CD4-positive, alpha-beta T cell treated with Interferon gamma for 1 hour (primary cell): Measurements from ENCODE around the gene TMEM161A.
"Not testable (repeated sequence)": the region's sequence is repeated elsewhere in the genome, so short reads cannot be mapped to it uniquely, and the experiment has no call there.

ENCODE experiments used
- DNase-seq: peaks from one replicate; pipeline ENCODE4 v3.0.0-alpha.2; 2020

Gene TMEM161A

DNA sequence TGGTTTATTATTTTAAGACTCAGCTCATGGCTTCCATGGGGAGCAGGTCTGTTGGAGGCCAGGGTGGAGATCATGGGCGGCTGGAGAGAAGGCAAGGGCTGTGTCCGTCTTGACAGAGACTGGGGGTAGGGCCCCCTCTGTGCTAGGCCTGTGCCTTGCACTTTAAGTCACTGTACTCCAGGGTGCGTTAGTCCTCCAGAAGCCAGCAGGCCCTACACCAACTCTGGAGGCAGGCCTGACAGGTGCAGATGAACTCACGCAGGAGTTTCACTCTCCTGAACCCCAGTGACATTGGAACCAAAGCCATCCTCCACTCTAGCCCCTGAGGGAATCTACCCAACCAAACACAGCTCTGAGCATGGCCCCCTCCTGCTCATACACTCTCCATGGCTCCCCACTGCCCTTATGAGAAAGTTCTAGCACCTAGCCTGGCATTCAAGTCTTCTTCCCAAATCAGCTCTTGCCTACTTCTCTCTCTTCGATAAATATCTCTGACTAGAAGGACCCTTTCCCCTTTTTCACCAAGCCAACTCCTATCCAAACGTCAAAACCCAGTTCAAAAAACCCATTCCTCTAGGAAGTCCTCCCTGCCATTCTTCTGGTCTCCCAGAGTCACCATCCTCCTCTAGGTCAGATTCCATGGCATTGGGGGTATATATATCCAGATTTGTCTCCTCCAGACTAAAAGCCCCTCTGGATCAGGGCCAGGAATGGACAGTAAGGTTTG is 16.7 kb upstream of the TMEM161A start:
- DNase-seq, result no peak

DNA sequence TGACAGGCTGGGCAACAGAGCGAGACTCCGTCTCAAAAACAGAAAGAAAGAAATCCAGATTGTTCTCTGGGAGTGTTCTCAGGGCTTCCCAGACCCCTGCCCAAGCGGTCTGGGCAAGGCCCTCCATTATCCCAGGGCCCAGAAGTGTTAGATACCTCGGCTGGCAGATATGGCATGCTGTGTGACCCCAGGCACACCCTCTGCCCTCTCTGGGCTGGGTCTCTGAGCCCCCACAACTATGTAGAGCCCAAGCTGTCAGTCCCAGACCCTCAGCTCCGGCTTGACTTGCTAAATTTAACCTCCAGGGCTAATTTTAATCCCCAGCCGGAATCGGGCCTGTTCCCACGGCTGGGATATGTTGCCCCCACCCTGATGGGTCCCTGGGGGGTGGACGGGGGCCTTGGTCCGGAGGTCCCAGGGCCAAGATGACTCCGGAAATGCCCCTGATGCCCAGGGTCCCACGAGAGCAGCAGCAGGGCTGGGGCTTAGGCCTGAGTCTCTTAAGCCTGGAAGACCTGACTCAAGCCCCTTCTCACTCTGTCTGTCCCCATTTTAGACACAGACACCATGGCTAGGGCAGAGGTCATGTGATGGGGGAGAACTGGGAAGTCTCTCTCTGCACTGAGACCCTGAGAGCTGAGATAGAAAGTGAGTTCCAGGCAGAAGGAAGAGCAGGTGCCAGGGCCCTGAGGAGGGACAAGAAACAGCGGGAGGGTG is 14.5 kb upstream of the TMEM161A start:
- DNase-seq, result no peak

DNA sequence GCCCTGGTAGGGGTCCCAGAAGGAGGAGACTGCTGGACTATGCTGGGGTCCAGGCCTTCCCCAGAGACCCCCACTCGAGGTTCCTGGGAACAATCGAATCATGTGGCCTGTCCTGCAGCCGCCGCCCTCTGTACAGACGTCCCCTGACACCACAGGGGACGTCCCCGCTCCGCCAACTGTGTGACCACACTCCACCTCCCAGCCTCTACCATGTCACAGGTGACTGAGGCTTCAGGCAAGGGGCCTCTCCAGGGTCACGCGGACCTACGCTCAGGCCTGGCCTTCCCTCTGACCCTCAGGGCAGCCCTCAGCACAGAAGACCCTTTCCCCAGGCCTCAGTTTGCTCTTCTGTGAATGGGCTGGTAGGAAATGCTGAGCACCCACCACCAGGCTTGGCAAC is 13.1 kb upstream of the TMEM161A start:
- DNase-seq, result no peak

DNA sequence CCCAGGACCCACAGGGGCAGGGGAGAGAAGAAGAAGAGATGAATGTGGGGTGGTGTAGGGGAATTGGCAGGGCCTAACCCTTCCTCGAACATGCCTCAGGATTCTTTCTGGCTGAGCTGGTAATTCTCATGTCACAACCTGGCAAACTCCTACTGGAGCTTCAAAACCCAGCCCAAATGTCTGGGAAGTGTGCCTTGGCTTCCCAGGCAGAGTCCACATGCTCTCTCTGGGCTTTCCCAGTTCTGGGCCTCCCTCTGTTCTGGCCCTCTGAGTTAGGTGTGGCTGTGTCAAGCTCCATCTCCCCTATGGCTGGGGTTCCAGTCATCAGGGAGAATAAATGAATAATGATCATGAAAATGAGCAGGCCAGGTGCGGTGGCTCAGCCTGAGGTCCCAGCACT is 11.2 kb upstream of the TMEM161A start:
- no peak for DNase-seq

DNA sequence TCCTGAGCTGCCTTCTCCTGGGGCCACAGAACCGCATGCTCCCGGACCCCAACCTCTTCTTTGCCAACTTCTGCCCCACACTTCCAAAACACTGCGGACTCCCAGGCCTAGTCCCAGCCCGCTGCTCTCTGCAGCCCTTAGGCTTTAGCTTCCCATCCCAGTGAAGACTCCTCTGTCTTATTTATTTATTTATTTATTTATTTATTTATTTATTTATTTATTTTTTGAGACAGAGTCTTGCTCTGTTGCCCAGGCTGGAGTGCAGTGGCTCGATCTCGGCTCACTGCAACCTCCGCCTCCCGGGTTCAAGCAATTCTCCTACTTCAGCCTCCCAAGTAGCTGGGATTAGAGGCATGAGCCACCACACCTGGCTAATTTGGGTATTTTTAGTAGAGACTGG is 10.2 kb upstream of the TMEM161A start:
- DNase-seq, result not testable (repeated sequence)

DNA sequence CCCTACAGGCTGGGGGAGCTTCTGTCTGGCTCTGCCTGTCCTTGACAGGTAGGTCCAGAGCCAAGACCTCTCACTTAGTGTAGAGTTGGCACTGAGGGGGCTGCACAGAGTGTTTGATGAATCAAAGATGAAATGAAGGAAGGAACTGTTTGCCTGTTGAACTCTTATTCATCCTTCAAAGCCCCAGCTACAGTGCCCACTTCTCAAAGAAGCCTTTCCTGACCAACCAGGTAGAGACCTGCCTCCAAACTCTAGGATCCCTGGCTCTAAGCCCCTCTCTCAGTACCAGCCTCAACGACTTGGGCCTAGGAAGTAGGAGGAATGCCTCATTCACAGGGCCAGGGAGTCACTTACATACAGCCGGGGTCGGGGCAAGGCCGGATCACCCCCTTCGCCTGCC is 9.1 kb upstream of the TMEM161A start:
- no peak for DNase-seq

DNA sequence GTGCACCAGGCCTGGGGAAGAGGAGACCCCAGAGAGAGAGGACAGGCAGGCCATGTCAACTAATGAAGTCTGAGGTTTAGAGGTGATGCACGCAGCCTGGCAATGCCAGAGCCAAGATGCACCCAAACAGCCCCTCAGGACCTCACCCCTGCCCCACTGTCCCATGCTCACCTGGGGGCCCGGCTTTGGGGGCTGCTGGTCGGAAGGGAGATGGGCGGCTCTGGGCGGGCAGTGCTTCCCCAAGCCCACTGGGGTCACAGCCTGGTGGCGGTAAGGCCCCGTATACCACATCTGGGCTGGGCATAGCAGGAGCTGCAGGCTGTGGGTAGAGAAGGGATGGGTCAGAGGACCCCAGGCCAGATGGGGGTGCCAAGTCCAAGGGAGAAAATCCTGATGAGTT is 8.6 kb upstream of the TMEM161A start:
- no peak for DNase-seq

DNA sequence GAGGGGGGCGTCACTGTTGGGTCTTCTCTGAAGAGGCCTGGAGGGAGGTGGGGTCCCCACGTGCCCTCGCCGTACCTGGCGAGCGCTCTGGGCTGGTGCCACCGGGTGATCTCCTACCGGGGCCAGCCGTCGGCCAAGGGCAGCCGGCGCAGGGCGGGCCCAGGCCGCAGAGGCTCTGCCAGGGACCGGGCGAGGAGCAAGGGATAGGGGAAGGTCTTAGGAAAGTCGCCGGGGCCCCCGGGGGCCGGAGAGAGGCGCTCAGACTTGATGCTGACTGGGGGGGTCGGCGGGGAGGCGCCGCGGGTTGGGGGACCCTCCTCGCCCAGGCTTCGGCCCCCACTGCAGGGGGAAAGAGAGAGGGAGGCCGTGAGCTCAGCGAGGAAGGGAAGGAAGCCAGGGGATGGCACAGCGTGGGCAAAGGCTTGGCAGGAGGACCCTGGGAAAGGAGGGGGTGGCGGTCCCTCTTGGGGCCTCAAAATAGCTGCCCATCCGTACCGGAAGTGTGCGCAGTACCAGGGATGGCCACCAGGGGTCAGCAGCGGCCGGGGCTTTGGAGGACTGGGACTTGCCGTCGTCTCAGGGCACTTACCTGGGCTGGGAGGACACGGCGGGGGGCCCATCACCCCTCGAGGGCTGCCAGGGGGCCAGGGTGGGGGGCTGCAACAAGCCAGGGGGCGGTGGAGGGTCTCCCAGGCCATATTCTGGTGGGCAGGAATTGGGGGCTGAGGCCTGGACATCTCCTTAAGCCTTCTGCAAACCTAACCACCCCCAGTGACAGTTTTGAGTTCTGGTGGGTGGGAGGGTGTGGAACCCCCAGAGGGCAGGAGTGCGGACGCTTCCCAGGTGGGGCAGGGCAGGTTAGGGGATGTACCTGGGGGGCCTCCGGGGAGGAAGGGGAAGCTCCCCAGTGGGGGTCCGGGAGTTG is 7.7 kb upstream of the TMEM161A start:
- peak; percentile 76 for DNase-seq

DNA sequence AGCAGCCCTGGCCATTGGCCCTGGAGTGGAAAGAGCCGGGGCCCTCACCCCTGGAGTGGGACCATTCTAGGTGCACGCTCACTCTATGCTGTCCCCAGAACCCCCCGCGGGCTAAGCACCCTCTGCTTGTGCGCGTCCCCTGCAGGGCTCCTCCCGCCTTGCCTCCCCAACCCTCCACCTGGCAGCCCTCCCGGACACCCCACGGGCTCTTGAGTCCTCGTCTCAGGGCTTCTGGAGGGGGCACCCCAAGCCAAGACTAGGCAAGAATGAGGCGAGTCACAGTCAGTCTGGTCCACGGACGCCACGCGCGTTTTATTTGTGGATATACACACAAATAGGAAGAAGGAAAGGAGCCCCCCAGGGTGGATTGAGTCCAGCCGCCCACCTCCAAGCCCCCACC is 7.0 kb upstream of the TMEM161A start:
- no peak for DNase-seq

DNA sequence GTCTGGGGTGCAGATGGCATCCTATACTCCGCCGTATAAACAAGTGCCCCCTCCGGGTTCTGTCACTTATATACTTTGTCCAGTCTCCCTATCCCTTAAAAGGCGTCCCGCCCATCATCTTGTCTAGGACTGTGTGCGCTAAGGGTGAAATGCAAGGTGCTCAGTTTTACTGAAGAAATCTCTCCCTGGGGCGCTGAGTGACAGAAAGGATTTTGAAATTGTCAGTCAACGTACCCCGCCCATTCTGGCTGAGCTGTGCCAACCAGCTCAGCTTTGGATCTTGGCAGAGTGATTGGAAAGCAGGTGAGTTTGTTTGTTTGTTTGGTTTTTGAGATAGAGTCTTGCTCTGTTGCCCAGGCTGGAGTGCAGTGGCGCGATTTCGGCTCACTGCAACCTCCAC is 4.1 kb upstream of the TMEM161A start:
- DNase-seq, result no peak

DNA sequence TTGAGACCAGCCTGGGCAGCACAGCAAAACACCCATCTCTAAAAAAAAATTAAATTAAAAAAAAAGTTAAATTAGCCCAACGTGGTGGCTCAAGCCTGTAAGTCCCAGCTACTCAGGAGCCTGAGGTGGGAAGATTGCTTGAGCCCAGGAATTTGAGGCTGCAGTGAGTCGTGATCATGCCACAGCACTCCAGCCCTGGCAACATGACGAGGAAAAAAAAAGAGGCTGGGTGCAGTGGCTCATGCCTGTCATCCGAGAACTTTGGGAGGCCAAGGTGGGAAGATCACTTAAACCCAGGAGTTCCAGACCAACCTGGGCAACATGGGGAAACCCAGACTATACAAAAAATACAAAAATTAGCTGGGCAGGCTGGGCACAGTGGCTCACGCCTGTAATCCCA is 2.2 kb upstream of the TMEM161A start:
- no peak for DNase-seq

DNA sequence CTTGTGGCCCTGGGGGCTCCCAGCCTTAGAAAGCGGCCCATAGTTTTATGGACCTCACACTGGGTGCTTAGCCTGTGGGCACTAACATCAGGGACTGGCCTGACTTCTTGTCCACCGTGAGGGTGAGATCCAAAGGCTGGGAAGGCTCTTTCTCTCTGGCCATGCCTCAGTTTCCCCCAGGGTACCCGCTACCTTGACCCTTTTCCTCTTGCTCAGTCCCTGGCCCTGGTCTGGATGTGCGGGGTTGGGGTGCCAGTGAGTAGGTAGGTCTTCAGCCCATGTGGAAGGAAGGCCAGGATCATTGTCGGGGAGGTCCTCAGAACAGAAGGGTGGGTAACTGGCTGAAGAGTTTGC is 1.6 kb upstream of the TMEM161A start:
- DNase-seq, result no peak

DNA sequence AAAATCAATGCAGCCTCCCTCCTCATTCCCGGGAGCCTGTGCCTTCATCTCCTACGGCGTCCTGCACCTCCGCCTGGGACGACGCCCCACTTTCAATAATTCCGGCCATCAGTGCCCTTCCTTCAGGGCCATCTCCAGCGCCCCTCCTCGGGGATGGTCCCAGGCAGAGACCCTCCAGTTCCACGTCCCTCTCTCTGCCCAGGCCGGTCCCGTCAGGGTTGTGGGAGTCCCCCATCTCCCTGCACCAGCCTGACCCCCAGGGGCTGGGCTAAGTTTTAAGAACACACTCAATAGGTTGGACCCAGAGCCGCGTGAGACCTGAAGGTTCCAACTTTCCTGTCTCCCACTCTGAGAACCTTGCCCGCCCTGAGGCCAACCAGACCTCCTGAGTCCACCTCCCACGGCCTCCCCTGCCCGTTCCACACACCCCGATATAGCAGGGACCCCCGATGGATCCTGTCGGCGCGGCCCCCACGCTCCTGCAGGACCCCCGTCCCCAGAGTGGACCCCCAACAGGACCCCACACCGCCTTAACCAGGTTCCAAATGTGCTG is 646 bp downstream of the TMEM161A start:
- DNase-seq, result no peak

DNA sequence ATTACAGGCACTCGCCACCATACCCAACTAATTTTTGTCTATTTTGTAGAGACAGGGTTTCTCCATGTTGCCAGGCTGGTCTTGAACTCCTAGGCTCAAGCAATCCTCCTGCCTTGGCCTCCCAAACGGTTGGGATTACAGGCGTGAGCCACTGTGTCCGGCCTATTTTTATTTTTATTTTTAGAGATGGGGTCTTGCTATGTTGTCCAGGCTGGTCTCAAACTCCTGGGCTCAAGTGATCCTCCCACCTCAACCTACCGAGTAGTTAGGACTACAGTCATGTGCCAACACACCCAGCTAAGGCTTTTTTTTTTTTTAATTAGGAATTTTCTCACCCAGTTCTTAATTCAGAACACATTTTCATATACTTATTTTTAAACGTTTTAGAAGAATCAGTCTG is 2.6 kb downstream of the TMEM161A start:
- DNase-seq, result not testable (repeated sequence)

DNA sequence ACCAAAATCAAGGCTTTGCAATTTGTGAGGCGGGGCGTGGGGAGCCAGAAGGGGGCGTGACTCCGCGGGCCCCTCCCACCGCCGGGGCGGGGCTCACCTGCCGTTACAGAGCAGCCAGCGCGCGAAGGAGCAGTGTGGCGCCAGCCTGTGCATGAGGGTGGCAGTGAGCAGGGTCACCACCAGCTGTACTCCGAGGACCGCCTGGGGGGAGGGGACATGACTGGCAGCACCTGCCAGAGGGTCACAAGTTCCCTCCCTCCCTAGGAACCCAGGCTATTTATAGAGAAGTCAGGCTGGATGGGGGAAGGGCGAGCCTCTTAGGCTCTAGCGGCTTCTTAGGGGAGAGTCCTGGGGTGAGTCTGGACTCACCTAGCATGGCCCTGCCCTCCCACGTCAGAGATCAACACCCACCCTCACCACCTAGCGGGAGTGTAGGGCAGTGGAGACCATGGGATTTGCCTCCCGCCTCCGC is 3.6 kb downstream of the TMEM161A start:
- peak; percentile 42 for DNase-seq

DNA sequence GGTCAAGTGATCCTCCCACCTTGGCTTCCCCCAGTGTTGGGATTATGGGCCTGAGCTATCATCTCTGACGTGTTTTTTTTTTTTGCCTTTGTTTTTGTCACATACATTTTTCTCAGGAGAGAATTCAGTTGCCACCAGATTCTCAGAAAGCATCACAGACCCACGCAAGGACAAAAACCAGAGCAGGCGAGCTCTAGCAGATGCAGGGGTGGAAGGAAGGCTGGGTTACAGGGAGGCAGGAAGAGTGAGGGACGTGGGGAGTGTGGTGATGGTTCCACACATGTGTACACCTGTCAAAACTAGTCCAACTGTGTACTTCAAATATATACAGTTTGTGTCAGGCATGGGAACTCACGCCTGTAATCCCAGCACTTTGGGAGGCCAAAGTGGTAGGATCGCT is 4.3 kb downstream of the TMEM161A start:
- no peak for DNase-seq

DNA sequence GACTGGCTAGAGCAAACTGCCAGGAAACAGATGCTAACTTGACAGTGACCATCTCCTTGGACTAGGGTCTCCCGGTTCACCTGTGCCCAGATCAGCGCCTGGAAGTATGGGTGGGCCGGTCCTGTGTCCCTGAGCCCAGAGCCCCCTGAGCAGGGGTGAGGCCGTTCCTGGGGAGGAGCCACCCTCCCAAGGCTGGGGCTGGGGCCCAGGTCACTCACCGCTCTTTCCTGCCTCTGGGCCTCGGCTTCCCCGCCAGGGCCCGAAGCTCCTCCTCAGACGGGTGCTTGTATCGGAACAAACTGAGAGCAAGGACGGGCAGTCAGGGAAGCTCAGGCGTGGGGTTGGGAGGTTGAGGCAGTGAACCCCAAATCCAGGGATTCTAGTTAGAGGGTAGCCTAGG is 5.4 kb downstream of the TMEM161A start:
- no peak for DNase-seq

DNA sequence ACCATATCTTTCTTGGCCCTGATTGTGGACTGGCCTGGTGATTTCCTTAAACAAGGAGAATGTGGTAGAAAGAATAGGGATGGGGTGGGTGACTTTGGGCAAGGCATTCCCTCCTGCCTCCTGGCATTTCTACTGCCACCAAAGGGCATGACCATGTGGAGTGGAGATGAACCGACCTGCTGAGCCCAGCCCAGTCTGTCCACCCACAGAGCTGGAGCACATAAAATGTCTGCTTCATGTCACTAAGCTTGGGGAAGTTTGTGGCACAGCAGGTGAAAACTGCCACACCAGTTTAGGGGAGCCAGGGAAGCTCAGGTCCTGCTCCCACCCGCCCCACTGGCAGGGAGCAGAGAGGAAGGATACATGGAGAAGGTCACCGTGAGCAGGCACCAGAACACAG is 6.3 kb downstream of the TMEM161A start:
- DNase-seq, result no peak

DNA sequence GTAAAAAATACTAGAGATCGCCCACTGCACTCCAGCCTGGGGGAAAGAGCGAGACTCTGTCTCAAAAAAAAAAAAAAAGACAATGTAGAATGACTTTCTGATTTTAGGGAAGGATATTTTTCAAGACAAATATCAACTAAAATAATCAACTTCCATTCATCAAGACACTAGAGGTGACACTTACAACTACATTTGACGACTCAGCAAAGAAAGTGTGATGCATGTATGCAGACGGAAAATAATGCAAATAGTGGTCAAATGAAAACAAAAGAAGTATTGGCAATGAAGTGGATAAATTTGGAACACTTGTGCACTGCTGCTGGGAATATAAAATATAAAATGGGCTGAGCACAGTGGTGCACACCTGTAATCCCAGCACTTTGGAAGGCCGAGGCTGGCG is 12.2 kb downstream of the TMEM161A start:
- no peak for DNase-seq

DNA sequence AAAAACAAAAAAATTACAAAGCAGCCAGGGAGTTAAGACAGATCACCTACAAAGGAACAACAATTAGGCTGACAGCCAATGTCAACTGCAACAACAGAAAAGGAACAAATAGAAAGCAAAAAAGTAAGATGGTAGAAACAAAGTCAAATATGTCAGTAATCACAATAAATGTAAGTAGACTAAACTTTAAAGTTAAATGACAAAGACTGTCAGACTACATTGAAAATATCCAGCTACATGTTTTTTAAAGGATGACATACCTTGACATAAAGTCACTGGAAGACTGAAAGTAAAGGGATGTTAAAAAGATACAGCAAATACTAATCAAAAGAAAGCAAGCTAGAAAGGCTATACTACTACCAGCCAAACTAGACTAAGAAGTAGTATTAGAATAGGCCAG is 14.9 kb downstream of the TMEM161A start:
- no peak for DNase-seq

DNA sequence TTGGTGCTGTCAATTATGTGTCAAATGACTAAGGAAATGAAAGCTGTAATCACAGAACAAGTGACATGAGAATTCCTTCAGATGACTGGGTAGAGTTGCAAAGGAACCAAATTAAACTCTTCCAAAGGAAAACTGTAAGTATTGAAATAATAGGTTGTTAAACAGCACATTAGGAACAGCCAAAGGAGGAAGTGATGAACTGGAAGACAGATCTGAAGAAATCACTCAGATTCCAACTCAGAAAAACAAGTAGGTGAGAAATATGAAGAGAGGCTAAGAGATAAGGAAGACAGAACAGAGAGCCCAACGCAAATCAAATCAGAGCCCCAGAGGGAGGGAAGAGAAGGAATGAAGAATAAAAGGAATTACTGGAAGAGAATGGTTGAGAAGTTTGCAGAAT is 15.4 kb downstream of the TMEM161A start:
- DNase-seq, result no peak

DNA sequence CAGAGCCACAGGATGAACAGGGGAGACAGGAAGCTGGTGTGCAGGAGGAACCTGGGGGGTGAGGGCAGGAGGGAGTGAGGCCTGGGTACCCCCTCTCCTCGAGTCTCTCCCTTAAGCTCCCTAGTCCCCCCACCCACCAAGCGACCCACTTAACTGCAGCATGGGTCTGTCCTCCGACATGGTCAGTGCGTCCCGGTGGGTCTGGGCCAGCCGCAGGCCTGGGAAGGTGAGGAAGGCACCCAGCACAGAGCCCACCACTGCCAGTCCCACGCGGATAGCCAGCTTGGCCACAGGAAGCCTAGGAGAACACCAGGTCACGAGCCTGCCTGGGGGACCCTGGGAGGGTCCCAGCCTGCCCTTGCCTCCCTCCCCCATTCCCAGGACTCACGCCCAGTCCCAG is 16.9 kb downstream of the TMEM161A start:
- DNase-seq, result no peak
